H1 (cell line): Measurements from ENCODE around the gene COL5A2. TPM values are rescaled to one million over a fixed set of nuclear protein-coding genes. Genes with fewer than 3 reads are reported as not detected.

Experiments
- CTCF ChIA-PET: fragments of 300-600 bp; sonication (Branson Sonifier 250); formaldehyde crosslinking; loops from one replicate; lab custom pipeline; 2021; ENCODE audit not compliant: partially characterized antibody; lab: Charles Lee
- POLR2A ChIA-PET: fragments of 300-600 bp; sonication (Branson Sonifier 250); formaldehyde crosslinking; loops from one replicate; lab custom pipeline; 2021; ENCODE audit warnings: inconsistent platforms; ENCODE audit not compliant: partially characterized antibody; lab: Charles Lee
- DNase-seq, 2 experiments: peaks; one replicate each; pipeline versions ENCODE4 v3.0.0 to v3.0.0-alpha.2; 2010 to 2022; ENCODE audit warnings: low spot score in 2 of 2, low read depth in 1 of 2, mixed read lengths in 1 of 2
- FAIRE-seq: peaks from 2 replicates; lab custom pipeline; 2011; peaks lifted over from hg19 to GRCh38; lab: Jason Lieb, UNC
- H2AFZ ChIP-seq: 2 replicates; pipeline ENCODE4 v1.8.1; 2012; ENCODE audit warnings: low read length, inconsistent platforms
- H2AK5ac ChIP-seq: 2 replicates; pipeline ENCODE4 v1.6.1; 2013; ENCODE audit warnings: low read depth, low read length
- H2BK120ac ChIP-seq: replicated peaks from 2 replicates; pipeline ENCODE3; 2013; ENCODE audit warnings: low read depth, low read length, inconsistent platforms
- H2BK12ac ChIP-seq: 2 replicates; pipeline ENCODE4 v1.6.1; 2013; ENCODE audit warnings: low read depth, low read length
- H2BK15ac ChIP-seq: 2 replicates; pipeline ENCODE4 v1.6.1; 2013; ENCODE audit warnings: low read length
- H2BK20ac ChIP-seq: 2 replicates; pipeline ENCODE4 v1.6.1; 2013; ENCODE audit warnings: low read length
- H2BK5ac ChIP-seq: 2 replicates; pipeline ENCODE4 v1.6.1; 2013; ENCODE audit warnings: low read depth, low read length
- H3K14ac ChIP-seq: 2 replicates; pipeline ENCODE4 v1.6.1; 2013; ENCODE audit warnings: inconsistent platforms; ENCODE audit not compliant: insufficient read length
- H3K18ac ChIP-seq: 2 replicates; pipeline ENCODE4 v1.6.1; 2013; ENCODE audit warnings: low read length; ENCODE audit errors: extremely low read depth
- H3K23ac ChIP-seq: 2 replicates; pipeline ENCODE4 v1.6.1; 2013; ENCODE audit warnings: inconsistent platforms; ENCODE audit not compliant: insufficient read length
- H3K23me2 ChIP-seq: 2 replicates; pipeline ENCODE4 v1.6.1; 2013; ENCODE audit warnings: low read depth, low read length
- H3K27ac ChIP-seq: 2 replicates; pipeline ENCODE4 v1.6.1; 2011; ENCODE audit warnings: low read depth, low read length, inconsistent platforms
- H3K27me3 ChIP-seq, 4 experiments: replicated peaks in 1 of 4; 1 replicate in 1 of 4; 2 replicates in 3 of 4; pipeline versions ENCODE4 v1.6.1 to v1.8.1; 2011 to 2013; ENCODE audit warnings: low read length in 3 of 4, mild to moderate bottlenecking in 3 of 4, inconsistent platforms in 2 of 4, mixed read lengths in 2 of 4, moderate library complexity in 1 of 4; ENCODE audit not compliant: control insufficient read depth in 3 of 4, insufficient read depth in 3 of 4; ENCODE audit errors: extremely low read depth in 1 of 4
- H3K36me3 ChIP-seq, 4 experiments: 2 replicates each; pipeline versions ENCODE4 v1.6.1 to v1.8.1; 2011 to 2013; ENCODE audit warnings: mild to moderate bottlenecking in 4 of 4, low read length in 3 of 4, moderate library complexity in 2 of 4, control low read depth in 1 of 4, inconsistent platforms in 1 of 4; ENCODE audit not compliant: insufficient read depth in 4 of 4, control insufficient read depth in 2 of 4
- H3K4ac ChIP-seq: replicated peaks from 2 replicates; pipeline ENCODE3; 2013; ENCODE audit warnings: low read length, low read depth, mixed read lengths, inconsistent platforms; ENCODE audit not compliant: insufficient read length
- H3K4me1 ChIP-seq, 4 experiments: replicated peaks in 1 of 4; 1 replicate in 1 of 4; 2 replicates in 3 of 4; pipeline versions ENCODE4 v1.6.1 to v1.8.1; 2011 to 2013; ENCODE audit warnings: low read length in 3 of 4, inconsistent platforms in 2 of 4, mixed read lengths in 1 of 4; ENCODE audit not compliant: insufficient read depth in 4 of 4, control insufficient read depth in 3 of 4
- H3K4me2 ChIP-seq, 2 experiments: 2 replicates each; pipeline versions ENCODE4 v1.6.1 to v1.8.1; 2011 to 2013; ENCODE audit warnings: low read depth in 2 of 2, low read length in 2 of 2, control low read depth in 1 of 2, inconsistent platforms in 1 of 2, mild to moderate bottlenecking in 1 of 2; ENCODE audit not compliant: insufficient read depth in 1 of 2
- H3K4me3 ChIP-seq, 4 experiments: fragments of 200-600, 300-600 bp in 1 of 4; sonication (generic), shearing (Covaris generic), sonication (Bioruptor Twin) in 1 of 4; 2 replicates each; pipeline versions ENCODE4 v1.5.1 to v1.8.1; 2011 to 2016; ENCODE audit warnings: low read length in 4 of 4, low read depth in 3 of 4, control low read depth in 2 of 4, inconsistent platforms in 2 of 4, mild to moderate bottlenecking in 2 of 4, mixed read lengths in 1 of 4, moderate library complexity in 1 of 4; ENCODE audit not compliant: insufficient read depth in 2 of 4; ENCODE audit errors: extremely low read depth in 1 of 4
- H3K56ac ChIP-seq: replicated peaks from 2 replicates; pipeline ENCODE3; 2013; ENCODE audit warnings: low read depth, mild to moderate bottlenecking, mixed read lengths, low read length, inconsistent platforms; ENCODE audit not compliant: insufficient read length
- H3K79me1 ChIP-seq: 2 replicates; pipeline ENCODE4 v1.6.1; 2013; ENCODE audit warnings: low read depth, low read length, control low read depth
- H3K79me2 ChIP-seq, 2 experiments: 2 replicates each; pipeline versions ENCODE4 v1.6.1 to v1.8.1; 2012 to 2013; ENCODE audit warnings: low read length in 2 of 2, mild to moderate bottlenecking in 2 of 2, inconsistent platforms in 1 of 2; ENCODE audit not compliant: insufficient read depth in 2 of 2, control insufficient read depth in 1 of 2
- H3K9ac ChIP-seq, 4 experiments: replicated peaks in 1 of 4; 1 replicate in 1 of 4; 2 replicates in 3 of 4; pipeline versions ENCODE4 v1.6.1 to v1.8.1; 2011 to 2013; ENCODE audit warnings: low read depth in 3 of 4, low read length in 3 of 4, control low read depth in 2 of 4, mild to moderate bottlenecking in 2 of 4, moderate library complexity in 2 of 4, inconsistent platforms in 1 of 4; ENCODE audit errors: extremely low read depth in 1 of 4
- H3K9me3 ChIP-seq, 2 experiments: 2 replicates each; pipeline versions ENCODE4 v1.6.1 to v1.8.1; 2012 to 2013; ENCODE audit warnings: mild to moderate bottlenecking in 2 of 2, moderate library complexity in 2 of 2, control low read depth in 1 of 2, inconsistent platforms in 1 of 2, low read depth in 1 of 2, low read length in 1 of 2, mixed read lengths in 1 of 2; ENCODE audit not compliant: insufficient read depth in 2 of 2
- H4K20me1 ChIP-seq, 2 experiments: replicated peaks in 1 of 2; 2 replicates each; pipeline versions ENCODE3 to v1.8.1; 2011 to 2013; ENCODE audit warnings: inconsistent platforms in 2 of 2, low read length in 2 of 2, mild to moderate bottlenecking in 1 of 2; ENCODE audit not compliant: insufficient read depth in 2 of 2, control insufficient read depth in 1 of 2
- H4K5ac ChIP-seq: 2 replicates; pipeline ENCODE4 v1.6.1; 2013; ENCODE audit warnings: low read length, low read depth, mixed read lengths, inconsistent platforms; ENCODE audit not compliant: insufficient read length
- H4K8ac ChIP-seq: 2 replicates; pipeline ENCODE4 v1.8.0; 2013; ENCODE audit warnings: mild to moderate bottlenecking, moderate library complexity, low read length, inconsistent platforms; ENCODE audit not compliant: insufficient read depth; ENCODE audit errors: extremely low read depth
- H4K91ac ChIP-seq: replicated peaks from 2 replicates; pipeline ENCODE3; 2013; ENCODE audit warnings: low read length, mixed read lengths, inconsistent platforms; ENCODE audit not compliant: insufficient read length
- FOSL1 ChIP-seq: IDR thresholded peaks from 2 replicates; pipeline ENCODE4 v1.6.1; 2011; ENCODE audit warnings: mild to moderate bottlenecking, low read depth, low read length, moderate library complexity; ENCODE audit not compliant: insufficient read depth
- GTF2F1 ChIP-seq: IDR thresholded peaks from 2 replicates; pipeline ENCODE4 v1.6.1; 2012; ENCODE audit warnings: low read depth, low read length, improper control_type of control experiment, borderline replicate concordance
- MAFK ChIP-seq: IDR thresholded peaks from 2 replicates; pipeline ENCODE4 v1.6.1; 2012; ENCODE audit warnings: low read depth, mild to moderate bottlenecking, improper control_type of control experiment, low read length
- POLR2A ChIP-seq, 2 experiments: IDR thresholded peaks; 1 replicate in 1 of 2; 2 replicates in 1 of 2; pipeline ENCODE4 v1.6.1; 2011; ENCODE audit warnings: low read depth in 2 of 2, low read length in 2 of 2, mild to moderate bottlenecking in 2 of 2; ENCODE audit errors: control extremely low read depth in 1 of 2
- SIRT6 ChIP-seq: IDR thresholded peaks from one replicate; pipeline ENCODE4 v1.7.1; 2012; ENCODE audit warnings: low read length, inconsistent platforms
- WGBS, 2 experiments: shearing (Covaris generic) in 1 of 2; methylation state at CpG; one replicate each; pipeline versions ENCODE4 v1.1.6 to v1.1.7; 2013 to 2015; ENCODE audit warnings: low lambda C conversion rate in 2 of 2, mixed read lengths in 2 of 2, inconsistent platforms in 1 of 2, low coverage in 1 of 2, missing lambda C conversion rate in 1 of 2; ENCODE audit not compliant: insufficient replicate concordance in 2 of 2, insufficient coverage in 1 of 2, insufficient read length in 1 of 2; ENCODE audit errors: extremely low coverage in 1 of 2, missing lambda C conversion rate in 1 of 2; 5-methylcytosine and 5-hydroxymethylcytosine counted together
- polyA plus RNA-seq, 7 experiments: library from polyadenylated mRNA; depleted of rRNA in 3 of 7; stranded (reverse) in 5 of 7; unstranded in 2 of 7; fragments of >200 nt in 5 of 7; fragments of 200-250 nt in 2 of 7; gene quantifications; 1 replicate in 5 of 7; 2 replicates in 1 of 7; 4 replicates in 1 of 7; pipeline versions ENCODE4 v1.2.1 to v1.2.3, GENCODE V29; 2011 to 2013; ENCODE audit warnings: missing spikeins in 2 of 7, mixed read lengths in 2 of 7
- total RNA-seq: library from RNA; stranded (reverse); fragmentation: NEBNext Ultra II Directional; extraction: Animal tissue kit (Norgen Biotek cat#: 25700); gene quantifications from 2 replicates; pipeline ENCODE4 v1.2.1, GENCODE V29; 2021
- TF ChIP-seq, protein P1 (sequence below), 3 experiments: IDR thresholded peaks; 1 replicate in 2 of 3; 2 replicates in 1 of 3; pipeline versions ENCODE4 v1.5.1 to v1.6.1; 2011; ENCODE audit warnings: low read length in 3 of 3, mild to moderate bottlenecking in 3 of 3, inconsistent platforms in 2 of 3, low read depth in 1 of 3, moderate library complexity in 1 of 3; ENCODE audit not compliant: insufficient read depth in 1 of 3; ENCODE audit errors: control extremely low read depth in 1 of 3

COL5A2 gene
- total and polyA plus RNA-seq, 2 of the 8 experiments (the other 6 are each of a cell fraction or from before 2014, with no cell fraction given): 4.7 to 24.2 TPM

DNA sequence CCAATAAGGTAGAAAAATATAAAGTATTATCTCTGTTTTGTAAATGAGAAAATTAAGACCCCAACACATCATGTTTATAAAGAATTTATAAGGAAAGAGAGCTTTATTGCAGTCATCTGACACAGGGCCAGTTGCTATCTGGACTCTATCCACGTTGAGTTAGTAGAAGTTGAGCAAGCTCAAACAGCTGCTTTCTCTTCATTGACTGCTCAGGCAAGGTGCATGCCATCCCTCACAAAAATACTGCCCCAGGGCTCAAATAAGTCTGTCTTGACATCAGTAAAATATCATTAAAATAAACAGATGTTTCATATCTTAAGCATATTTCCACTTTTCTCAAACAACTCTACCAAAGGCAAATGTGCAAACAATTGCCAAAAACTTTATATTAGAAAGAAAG is 14.8 kb downstream of the COL5A2 start:
- CTCF ChIA-PET: interaction anchor here (1.3 to 4.2 kb wide), 4 partner anchors 11 to 248 kb away, joined by 3 to 29 read pairs (median 11); partner anchors contain the start of gene COL5A2
- H3K36me3 ChIP-seq: no peaks in the 10 kb centered on the region
- H3K27me3 ChIP-seq: no peaks in the 10 kb centered on the region
- no peak overlapping the region for H3K4me2 ChIP-seq
- no peak overlapping the region for H2BK5ac ChIP-seq
- H3K4ac ChIP-seq: no peak overlapping the region
- H3K4me3 ChIP-seq: no peak overlapping the region
- H3K56ac ChIP-seq: no peak overlapping the region
- H2AK5ac ChIP-seq: no peak overlapping the region
- H3K9ac ChIP-seq: no peak overlapping the region
- H2BK15ac ChIP-seq: no peak overlapping the region
- H3K79me1 ChIP-seq: no peaks in the 10 kb centered on the region
- no peaks in the 10 kb centered on the region for H3K23me2 ChIP-seq
- DNase-seq (no peak), FAIRE-seq (no peak)
- H4K5ac ChIP-seq: no peak overlapping the region
- 67% methylated on average over 1 of the region's 1 CpG; no CpG with 5 or more reads in 1 of the 2 experiments for WGBS, 2 experiments
- no peaks in the 10 kb centered on the region for H3K9me3 ChIP-seq
- no peaks in the 10 kb centered on the region for H4K20me1 ChIP-seq
- POLR2A ChIA-PET: no interaction called here
- H3K27ac ChIP-seq: no peak overlapping the region
- no peak overlapping the region for H2AFZ ChIP-seq
- H2BK120ac ChIP-seq: no peak overlapping the region
- H4K91ac ChIP-seq: no peak overlapping the region
- H3K23ac ChIP-seq: no peak overlapping the region
- no peak overlapping the region for H2BK20ac ChIP-seq
- H2BK12ac ChIP-seq: no peak overlapping the region
- H3K18ac ChIP-seq: no peak overlapping the region
- no peak overlapping the region for H3K14ac ChIP-seq
- H4K8ac ChIP-seq: no peak overlapping the region
- no peaks in the 10 kb centered on the region for H3K79me2 ChIP-seq
- H3K4me1 ChIP-seq: peaks cover 0 to 12% (median 2%) of the 10 kb centered on the region in 4 experiments; a peak in 2 of 7 replicates
- TF ChIP-seq MAFK: no peak
- TF ChIP-seq, protein P1, sequence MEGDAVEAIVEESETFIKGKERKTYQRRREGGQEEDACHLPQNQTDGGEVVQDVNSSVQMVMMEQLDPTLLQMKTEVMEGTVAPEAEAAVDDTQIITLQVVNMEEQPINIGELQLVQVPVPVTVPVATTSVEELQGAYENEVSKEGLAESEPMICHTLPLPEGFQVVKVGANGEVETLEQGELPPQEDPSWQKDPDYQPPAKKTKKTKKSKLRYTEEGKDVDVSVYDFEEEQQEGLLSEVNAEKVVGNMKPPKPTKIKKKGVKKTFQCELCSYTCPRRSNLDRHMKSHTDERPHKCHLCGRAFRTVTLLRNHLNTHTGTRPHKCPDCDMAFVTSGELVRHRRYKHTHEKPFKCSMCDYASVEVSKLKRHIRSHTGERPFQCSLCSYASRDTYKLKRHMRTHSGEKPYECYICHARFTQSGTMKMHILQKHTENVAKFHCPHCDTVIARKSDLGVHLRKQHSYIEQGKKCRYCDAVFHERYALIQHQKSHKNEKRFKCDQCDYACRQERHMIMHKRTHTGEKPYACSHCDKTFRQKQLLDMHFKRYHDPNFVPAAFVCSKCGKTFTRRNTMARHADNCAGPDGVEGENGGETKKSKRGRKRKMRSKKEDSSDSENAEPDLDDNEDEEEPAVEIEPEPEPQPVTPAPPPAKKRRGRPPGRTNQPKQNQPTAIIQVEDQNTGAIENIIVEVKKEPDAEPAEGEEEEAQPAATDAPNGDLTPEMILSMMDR (IDR thresholded peaks at IDR 0.05; ENCODE audit: control extremely low read depth in 1 of 3, insufficient read depth in 1 of 3, low read depth in 1 of 3, low read length in 3 of 3): no peak
- TF ChIP-seq SIRT6: no peak
- TF ChIP-seq POLR2A (IDR thresholded peaks at IDR 0.05; ENCODE audit: control extremely low read depth in 1 of 2, low read depth in 2 of 2, low read length in 2 of 2): no peak
- TF ChIP-seq FOSL1: no peak
- TF ChIP-seq GTF2F1: no peak
